ENCODE measurements around the gene GABRA5. TPM values are rescaled to one million over a fixed set of nuclear protein-coding genes. Genes with fewer than 3 reads are reported as not detected.

The GABRA5 gene
- polyA plus RNA-seq, 3 donors, result not detected

GRCh38 chr15:26910715-26911114 is 43.9 kb downstream of the GABRA5 start:
- Histone ChIP-seq H3K4me2 (replicated peaks; ENCODE audit: extremely low read depth, low read length, poor library complexity, severe bottlenecking) (no peak overlapping the region), H3K79me2 (ENCODE audit: insufficient read depth, low read length) (no peaks in the 10 kb centered on the region), H3K27ac (ENCODE audit: low read depth in 1 of 2, low read length in 2 of 2) (no peak overlapping the region), H3K36me3 (replicated peaks in 1 of 2; ENCODE audit: control insufficient read depth in 1 of 2, insufficient read depth in 2 of 2, low read length in 2 of 2) (no peaks in the 10 kb centered on the region), H3K27me3 (ENCODE audit: control insufficient read depth in 2 of 2, insufficient read depth in 2 of 2, low read length in 2 of 2) (no peaks in the 10 kb centered on the region), H3K9ac (ENCODE audit: insufficient read depth, low read length, poor library complexity, severe bottlenecking) (no peak overlapping the region), H2AFZ (ENCODE audit: insufficient read depth, low read depth, low read length, poor library complexity, severe bottlenecking) (no peak overlapping the region), H3K9me3 (replicated peaks in 1 of 2; ENCODE audit: control insufficient read depth in 1 of 2, insufficient read depth in 1 of 2, low read length in 2 of 2) (peaks cover 3 to 5% of the 10 kb centered on the region in 2 donors), H3K4me3 (replicated peaks in 1 of 3; ENCODE audit: low read depth in 2 of 3, low read length in 3 of 3) (no peak overlapping the region), H4K20me1 (ENCODE audit: insufficient read depth, low read length) (no peaks in the 10 kb centered on the region), H3K4me1 (ENCODE audit: control insufficient read depth in 1 of 2, insufficient read depth in 2 of 2, low read length in 2 of 2) (no peaks in the 10 kb centered on the region)
- Mint-ChIP-seq H3K36me3 (no peaks in the 10 kb centered on the region), H3K27ac (no peak overlapping the region), H3K4me3 (no peak overlapping the region), H3K9me3 (peaks cover 0 to 23% (median 6%) of the 10 kb centered on the region in 7 donors), H3K4me1 (no peaks in the 10 kb centered on the region), H3K27me3 (ENCODE audit: low read depth in 3 of 3) (peaks cover 0 to 2% (median 0%) of the 10 kb centered on the region in 3 donors)
- intact Hi-C loops (cut with micrococcal nuclease), result no loop called here
- no peak for TF ChIP-seq CTCF (IDR thresholded peaks at IDR 0.05)
- no peak for DNase-seq
- WGBS (ENCODE audit: insufficient coverage), result no CpG with 5 or more reads among the region's 4 CpGs

GRCh38 chr15:26921433-26921832 is 54.6 kb downstream of the GABRA5 start:
- no peak overlapping the region for H2AFZ ChIP-seq (ENCODE audit: insufficient read depth, low read depth, low read length, poor library complexity, severe bottlenecking)
- Mint-ChIP-seq H3K4me3 (no peak overlapping the region), H3K36me3 (no peaks in the 10 kb centered on the region), H3K9me3 (peaks cover 0 to 7% (median 5%) of the 10 kb centered on the region in 7 donors), H3K27me3 (ENCODE audit: low read depth in 3 of 3) (peaks cover 0 to 3% (median 0%) of the 10 kb centered on the region in 3 donors), H3K4me1 (no peaks in the 10 kb centered on the region), H3K27ac (no peak overlapping the region)
- H3K4me2 ChIP-seq (replicated peaks; ENCODE audit: extremely low read depth, low read length, poor library complexity, severe bottlenecking), result no peak overlapping the region
- no peak overlapping the region for H3K27ac ChIP-seq (ENCODE audit: low read depth in 1 of 2, low read length in 2 of 2)
- no peak overlapping the region for H3K9ac ChIP-seq (ENCODE audit: insufficient read depth, low read length, poor library complexity, severe bottlenecking)
- H3K4me1 ChIP-seq (ENCODE audit: control insufficient read depth in 1 of 2, insufficient read depth in 2 of 2, low read length in 2 of 2), result no peaks in the 10 kb centered on the region
- no peak for TF ChIP-seq CTCF (IDR thresholded peaks at IDR 0.05)
- no peaks in the 10 kb centered on the region for H3K27me3 ChIP-seq (ENCODE audit: control insufficient read depth in 2 of 2, insufficient read depth in 2 of 2, low read length in 2 of 2)
- DNase-seq, result no peak
- WGBS (ENCODE audit: insufficient coverage), result no CpG with 5 or more reads among the region's 1 CpG
- peaks cover 0 to 4% of the 10 kb centered on the region in 2 donors for H3K9me3 ChIP-seq (replicated peaks in 1 of 2; ENCODE audit: control insufficient read depth in 1 of 2, insufficient read depth in 1 of 2, low read length in 2 of 2)
- H3K79me2 ChIP-seq (ENCODE audit: insufficient read depth, low read length), result no peaks in the 10 kb centered on the region
- H3K36me3 ChIP-seq (replicated peaks in 1 of 2; ENCODE audit: control insufficient read depth in 1 of 2, insufficient read depth in 2 of 2, low read length in 2 of 2), result no peaks in the 10 kb centered on the region
- intact Hi-C loops (cut with micrococcal nuclease), result no loop called here
- no peaks in the 10 kb centered on the region for H4K20me1 ChIP-seq (ENCODE audit: insufficient read depth, low read length)
- no peak overlapping the region for H3K4me3 ChIP-seq (replicated peaks in 1 of 3; ENCODE audit: low read depth in 2 of 3, low read length in 3 of 3)
